ENCODE data around the gene RAB43.
"Not testable (repeated sequence)": the region's sequence is repeated elsewhere in the genome, so short reads cannot be mapped to it uniquely, and the experiment has no call there.

The RAB43 gene

DNA sequence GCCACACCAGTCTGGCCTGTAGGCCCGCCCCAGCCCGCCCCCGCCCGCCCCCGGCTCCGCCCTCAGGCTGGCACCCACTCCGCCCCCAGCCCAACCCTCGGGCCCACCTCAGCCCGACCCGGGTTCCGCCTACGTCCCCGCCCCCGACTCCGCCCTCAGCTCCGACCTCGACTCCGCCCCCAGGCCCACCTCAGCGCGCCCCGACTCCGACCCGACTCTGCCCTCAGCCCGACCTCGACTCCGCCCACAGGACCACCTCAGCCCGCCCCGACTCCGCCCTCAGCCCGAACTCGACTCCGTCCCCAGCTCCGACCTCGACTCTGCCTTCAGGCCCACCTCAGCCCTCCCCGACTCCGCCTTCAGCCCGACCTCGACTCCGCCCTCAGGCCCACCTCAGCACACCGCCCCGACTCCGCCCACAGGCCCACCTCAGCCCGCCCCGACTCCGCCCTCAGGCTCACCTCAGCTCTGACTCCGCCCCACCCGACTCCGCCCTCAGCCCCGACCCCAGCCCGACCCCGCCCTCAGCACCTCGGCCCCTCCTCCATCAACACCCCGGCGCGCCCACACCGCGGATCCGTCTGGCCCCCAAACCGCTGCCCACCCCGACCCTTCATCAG lies at the start of gene RAB43:
Gene RAB43, minus strand, starts transcription at position 13 of the 620 bp plus-strand sequence. CDS start 315 bp downstream, outside the sequence.
- peak; percentile 52 to 98 for DNase-seq

DNA sequence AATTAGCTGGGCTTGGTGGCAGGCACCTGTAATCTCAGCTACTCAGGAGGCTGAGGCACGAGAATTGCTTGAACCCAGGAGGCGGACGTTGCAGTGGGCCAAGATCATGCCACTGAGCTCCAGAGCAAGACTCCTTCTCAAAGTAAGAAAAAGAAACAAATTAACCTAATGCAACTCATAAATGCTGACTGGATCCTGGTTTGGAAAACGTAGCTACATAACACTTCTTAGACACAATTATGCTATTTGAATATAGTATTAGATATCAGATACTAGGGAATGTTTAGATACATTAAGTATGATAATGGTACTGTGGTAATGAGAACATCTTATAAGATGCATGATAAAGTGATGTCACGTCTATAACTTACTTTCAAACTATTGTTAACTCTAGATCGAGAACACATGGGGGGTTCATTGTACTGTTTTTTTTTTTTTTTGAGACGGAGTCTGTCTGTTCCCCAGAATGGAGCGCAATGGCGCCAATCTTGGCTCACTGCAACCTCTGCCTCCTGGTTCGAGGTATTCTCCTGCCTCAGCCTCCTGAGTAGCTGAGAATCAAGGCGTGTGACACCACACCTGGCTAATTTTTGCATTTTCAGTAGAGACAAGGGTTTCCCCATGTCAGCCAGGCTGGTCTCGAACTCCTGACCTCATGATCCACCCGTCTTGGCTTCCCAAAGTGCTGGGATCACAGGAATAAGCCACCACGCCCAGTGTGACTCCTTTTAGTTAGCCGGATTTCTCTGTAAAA lies 45.2 kb upstream of the RAB43 start:
- no peak for DNase-seq

DNA sequence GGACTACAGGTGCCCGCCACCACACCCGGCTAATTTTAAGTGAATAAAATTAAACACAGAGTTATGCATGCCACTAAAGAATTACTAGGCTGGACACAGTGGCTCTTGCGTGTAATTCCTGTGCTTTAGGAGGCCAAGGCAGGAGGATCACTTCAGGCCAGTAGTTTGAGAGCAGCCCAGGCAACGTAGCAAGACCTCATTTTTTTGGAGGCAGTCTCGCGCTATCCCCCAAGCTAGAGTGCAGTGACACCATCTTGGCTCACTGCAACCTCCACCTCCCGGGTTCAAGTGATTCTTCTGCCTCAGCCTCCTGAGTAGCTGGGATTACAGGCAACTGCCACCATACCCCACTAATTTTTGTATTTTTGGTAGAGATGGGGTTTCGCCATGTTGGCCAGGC lies 44.0 kb upstream of the RAB43 start:
- not testable (repeated sequence) for DNase-seq

DNA sequence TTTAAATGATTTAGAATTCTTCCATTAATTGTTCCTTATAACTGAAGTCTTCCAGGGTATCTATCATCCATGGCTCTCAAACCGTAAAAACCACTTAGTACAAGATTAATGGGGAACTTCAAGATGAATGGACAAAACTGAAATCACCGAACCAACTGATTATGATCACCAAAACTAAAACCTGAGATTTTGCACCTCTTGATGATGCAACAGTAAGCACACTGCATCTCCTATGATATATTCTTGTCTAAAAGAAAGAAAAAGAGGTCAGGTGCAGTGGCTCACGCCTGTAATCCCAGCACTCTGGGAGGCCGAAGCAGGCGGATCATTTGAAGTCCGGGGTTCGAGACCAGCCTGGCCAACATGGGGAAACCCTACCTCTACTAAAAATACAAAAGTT lies 42.9 kb upstream of the RAB43 start:
- DNase-seq, result no peak

DNA sequence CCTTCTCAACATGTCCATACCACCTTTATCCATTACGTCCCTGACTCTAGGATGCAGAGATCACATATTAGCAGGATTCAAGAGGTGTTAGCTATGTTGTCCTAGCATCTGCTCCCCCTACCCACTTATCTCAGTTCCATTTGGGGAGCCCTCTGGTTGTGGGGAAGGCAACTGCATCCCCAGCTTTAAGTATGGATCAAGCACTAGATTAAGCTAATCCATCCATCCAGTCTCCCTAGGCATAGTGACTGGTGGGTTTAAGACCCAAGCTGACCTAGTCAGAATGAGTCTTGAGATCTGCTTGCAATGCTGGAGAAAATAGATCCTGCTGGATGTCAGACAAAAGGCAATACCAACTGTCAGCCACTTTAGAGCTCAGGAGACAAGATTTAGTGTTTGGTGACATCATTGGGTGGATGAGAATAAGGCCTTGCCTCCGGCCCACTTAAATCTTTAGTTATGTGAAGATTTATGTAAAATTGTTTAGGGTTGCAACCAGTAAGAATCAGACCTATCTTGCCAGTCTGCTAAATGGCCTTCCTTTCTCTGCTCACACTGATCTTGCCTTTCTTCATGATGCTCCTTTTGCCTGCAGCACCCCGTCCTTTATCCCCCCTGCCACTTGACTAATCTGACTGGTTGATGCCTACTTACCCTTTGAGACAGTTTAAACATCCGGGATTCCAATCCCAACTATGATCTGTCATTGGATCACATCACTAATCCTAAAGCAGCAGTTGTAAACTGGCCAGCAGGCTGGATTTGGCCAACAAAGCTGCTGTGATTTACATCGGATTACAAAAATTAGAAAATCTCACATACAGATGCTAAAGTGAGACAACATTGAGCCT lies 41.4 kb upstream of the RAB43 start:
- no peak for DNase-seq

DNA sequence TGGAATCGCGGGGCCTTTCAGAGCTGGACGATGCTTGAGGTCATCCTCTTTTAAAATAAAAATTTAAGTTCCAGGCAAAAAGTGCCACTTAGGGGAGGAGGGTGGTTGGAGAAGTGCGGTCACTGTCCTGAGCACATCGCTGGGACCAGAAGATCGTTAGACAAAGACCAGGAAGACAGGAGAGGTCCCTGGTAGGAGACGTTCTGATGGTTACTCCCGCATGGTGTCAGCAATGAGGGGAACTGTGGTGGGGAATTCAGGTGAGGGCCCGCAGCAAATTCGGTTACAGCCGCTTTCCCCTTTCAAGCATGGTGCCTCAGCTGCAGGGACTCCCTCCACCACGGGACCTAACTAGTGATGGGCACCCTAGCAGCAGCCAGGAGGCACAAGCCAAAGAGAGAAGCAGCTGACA lies 40.3 kb upstream of the RAB43 start:
- DNase-seq, result peak in 1 of 2 experiments; percentile 43

DNA sequence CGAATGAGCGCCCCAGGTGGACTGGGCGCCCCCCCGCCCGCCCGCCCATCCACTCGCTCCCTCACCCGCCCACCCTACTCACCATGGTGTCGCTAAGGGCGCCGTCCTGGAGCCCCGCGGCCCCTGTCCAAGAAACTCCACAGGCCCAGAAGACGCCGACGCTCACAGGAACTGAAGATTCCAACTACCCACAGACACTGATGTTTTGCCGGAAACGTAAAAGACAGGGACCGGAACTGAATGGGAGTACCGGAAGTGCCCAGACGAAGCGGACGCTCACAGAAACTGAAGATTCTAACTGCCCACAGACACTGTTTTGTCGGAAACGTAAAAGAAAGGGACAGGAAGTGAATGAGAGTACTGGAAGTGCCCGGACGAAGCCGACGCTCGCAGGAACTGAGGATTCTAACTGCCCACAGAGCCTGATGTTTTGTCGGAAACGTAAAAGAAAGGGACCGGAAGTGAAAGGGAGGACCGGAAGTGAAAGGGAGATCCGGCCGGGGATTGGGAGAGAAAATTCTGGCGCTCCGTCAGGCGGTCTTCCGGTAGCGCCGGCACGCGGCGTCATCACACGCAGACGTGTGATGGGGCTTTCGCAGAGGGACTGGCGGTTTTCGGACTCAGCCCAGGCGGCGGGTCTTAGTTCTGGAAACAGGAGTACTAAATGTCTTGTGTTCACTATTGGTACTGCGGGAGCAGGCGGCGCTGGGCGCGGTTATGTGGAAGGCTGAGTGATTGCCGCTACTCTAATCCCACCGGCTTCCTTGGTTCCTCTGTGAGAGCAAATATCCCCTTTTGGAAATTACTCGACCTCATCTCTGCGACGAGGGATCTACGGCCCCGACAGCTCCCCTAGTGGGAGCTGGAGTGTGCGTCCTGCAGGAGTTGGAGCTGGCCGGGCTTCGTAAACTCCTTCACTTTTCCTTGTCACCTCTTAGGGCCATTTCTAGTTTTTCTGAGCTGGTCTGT lies 39.6 kb upstream of the RAB43 start, which contains the start of gene ISY1:
Gene ISY1, minus strand, starts transcription at position 173 of the 969 bp plus-strand sequence. Its CDS starts 88 bp downstream, at position 85.
- DNase-seq, result peak; percentile 96 to 98

DNA sequence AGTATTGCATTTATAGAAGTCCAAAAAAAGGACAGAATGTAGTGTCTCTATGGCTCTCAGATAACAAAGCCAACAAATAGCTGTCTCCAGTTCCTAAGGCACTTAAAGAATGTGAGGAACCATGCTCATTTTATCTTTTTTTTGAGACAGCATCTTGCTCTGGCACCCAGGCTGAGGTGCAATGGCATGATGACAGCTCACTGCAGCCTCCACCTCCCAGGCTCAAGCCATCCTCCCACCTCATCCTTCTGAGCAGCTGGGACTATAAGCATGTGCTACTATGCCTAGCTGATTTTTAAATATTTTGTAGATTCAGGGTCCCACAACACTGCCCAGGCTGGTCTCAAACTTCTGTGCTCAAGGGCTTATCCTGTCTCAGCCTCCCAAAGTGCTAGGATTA lies 23.2 kb upstream of the RAB43 start:
- no peak for DNase-seq

DNA sequence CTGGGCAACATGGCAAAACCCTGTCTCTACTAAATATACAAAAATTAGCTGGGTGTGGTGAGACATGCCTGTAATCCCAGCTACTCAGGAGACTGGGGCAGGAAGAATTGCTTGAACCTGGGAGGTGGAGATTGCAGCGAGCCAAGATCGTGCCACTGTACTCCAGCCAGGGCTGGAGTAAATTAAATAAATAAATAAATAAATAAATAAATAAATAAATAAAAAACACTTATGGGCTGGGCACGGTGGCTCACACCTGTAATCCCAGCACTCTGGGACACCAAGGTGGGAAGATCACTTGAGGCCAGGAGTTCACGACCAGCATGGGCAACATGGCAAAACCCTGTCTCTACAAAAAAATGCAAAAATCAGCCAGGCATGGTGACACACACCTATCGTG lies 19.4 kb upstream of the RAB43 start:
- not testable (repeated sequence) for DNase-seq

DNA sequence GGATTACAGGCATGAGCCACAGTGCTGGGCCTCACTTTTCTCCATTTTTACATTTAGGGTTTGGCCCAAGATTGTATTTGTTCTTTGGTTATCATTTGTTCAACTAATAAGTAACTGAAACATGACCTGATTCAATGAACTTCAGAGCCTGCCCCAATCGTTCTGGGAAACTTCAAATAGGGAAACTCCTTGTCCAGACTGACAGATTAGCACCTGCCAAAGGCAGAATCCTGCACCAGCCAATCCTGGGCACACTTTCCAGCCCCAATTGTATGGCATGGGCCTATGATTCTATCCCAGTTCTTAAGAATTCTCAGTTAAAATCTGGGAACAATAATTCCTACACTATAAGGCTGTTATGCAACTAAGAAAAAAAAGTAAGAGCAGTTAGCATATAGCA lies 18.3 kb upstream of the RAB43 start:
- DNase-seq, result no peak

DNA sequence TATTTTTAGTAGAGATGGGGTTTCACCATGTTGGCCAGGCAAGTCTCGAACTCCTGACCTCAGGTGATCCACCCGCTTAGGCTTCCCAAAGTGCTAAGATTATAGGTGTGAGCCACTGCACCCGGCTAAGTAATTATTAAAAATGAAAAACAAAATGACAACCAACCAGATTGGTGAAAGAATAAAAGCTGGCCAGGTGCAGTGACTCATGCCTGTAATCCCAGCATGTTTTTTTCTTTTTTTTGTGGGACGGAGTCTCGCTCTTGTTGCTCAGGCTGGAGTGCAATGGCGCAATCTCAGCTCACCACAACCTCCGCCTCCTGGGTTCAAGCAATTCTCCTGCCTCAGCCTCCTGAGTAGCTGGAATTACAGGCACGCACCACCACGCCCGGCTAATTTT lies 14.7 kb upstream of the RAB43 start:
- DNase-seq, result not testable (repeated sequence)

DNA sequence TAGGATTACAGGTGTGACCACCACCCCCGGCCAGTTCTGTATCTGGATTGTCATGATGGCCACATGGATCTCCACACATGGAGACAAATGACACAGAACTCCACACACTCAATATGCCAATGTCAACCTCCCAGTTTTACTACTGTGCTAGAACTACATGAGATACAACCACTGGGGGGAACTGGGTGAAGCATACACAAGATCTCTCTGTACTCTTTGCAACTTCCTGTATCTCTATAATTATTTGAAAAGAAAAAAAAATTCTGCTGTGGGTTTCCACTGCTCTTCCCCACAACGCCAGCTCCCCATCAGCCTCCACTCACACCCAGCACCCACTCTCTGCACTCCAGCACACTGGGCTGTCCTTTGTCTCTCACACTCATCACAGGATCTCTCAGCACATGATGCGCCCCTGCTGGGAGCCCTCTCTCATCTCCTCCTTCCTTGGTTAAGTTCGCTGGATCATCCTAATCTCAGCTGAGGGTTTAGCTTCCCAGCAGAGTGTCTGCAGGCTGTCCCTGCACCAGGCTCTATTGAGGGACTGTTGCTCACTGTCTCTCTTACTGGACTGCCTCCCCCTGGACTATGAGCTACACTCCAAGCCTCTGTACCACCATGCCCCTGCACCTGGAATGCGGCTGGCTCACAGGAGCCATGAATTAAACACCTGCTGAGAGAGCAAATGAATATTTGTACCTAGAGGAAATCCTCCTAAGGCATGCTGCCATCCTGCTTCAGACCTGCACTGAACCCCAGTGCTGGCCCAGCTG lies 10.7 kb upstream of the RAB43 start:
- DNase-seq, result no peak

DNA sequence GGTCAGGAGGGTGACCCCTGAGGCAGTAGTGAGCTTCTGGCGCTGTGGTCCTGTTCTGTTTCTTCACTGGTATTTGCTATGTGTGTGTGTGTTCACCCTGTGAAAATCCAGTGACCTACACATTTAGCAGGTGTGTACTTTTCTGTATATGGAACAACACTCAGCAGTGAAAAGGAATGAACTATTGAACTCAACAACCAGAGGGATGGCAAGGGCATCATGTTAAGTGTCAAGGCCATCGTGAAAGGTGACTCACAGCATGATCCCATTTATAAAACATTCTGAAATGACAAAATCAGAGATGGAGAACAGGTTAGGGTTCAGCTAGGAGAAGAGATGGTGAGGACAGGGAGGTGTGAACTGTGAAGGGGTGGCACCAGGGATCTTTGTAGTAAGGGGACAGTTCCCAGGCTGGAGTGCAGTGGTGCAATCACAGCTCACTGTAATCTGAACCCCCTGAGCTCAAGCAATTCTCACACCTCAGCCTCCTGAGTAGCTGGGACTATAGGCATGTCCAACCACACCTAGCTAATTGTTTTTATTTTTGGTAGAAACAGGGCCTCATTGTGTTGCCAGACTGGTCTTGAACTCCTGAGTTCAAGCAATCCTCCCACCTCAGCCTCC lies 10.0 kb upstream of the RAB43 start:
- DNase-seq, result no peak

DNA sequence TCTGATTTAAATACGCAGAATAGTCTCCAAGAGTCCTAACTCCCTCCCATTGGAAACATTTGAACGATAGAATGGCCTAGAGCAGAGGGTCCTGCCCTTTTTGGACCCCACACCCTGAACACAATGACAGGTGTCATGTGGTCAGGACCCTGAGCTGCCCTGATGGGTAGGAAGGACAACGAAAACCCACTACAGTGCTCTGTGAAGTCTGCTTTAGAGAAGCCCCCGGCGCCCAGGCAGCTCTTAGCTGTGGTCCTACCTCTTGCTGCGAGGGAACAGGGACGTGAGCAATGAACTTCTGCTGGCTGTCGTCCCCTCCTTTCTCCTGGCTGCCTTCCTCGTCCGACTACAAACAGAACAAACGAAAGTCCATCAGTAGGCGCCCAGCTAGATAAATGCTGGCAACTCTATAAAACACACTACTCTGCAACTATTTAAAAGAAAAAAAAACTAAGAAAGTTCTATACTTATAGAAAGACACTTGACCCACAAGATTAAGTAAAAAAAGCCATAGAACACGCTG lies 8.7 kb upstream of the RAB43 start:
- DNase-seq, result no peak

DNA sequence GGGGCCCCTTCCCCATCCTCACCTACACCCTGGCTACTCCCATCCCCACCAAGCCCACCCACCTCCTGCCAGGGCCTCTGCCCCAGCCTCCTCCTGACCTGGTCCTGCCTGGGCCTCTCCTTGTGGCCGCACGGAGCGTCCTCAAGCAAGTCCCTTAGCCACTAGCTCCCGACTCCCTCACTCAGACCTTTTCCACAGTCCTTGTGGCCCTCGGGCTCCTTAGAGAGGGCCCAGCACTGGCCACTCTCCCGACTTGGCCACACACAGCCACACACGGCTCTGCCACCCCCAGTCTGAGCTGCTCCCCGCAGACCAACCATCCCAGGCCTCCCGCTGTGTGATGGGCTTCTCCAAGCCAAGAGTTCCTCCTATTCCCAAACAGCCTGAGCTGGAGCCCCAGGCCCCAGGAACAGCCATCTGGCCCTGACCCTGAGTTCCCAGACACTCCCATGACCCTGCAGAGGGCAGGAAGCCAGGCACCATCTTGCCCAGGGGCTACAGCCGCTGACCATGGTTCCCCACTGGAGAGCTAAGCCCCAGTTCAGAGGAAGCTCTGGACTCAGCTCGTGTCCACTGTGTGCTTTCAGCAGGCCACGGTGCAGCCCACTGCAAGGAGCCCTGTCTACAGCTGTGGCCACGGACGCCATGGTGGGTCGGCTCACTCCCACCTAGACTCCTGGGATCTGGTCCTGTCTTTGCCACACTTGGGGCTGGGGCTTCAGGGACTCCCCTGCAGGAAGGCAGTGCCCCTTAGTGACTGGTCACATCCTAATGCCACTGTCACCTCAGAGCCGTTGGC lies 7.0 kb upstream of the RAB43 start:
- no peak for DNase-seq

DNA sequence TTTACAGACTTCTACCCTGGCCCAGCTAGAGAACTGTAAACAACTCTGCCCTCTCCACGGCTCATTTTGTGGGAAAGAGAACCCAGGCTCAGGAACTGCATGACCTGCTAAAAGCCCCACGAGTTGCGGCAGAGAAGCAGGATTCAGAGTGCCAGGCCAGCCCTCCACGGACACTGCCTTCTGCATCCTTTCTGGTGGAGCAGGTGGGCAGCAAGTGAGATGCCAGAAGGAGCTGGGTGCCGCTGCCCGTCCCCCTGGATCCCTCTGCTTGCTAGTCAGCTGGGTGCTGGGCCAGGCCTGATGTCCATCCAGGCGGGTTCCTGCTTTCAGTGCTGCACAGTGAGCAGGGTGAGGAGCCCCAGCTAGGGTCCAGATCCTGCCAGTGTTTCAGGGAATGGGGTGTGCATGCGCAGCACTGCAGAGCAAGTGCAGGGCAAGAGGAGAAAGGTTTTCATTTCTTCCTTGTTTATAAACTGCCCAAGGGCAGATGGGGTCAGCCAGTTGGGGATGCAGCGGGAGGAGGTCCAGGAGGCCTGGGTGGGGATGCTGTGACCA lies 5.2 kb upstream of the RAB43 start:
- DNase-seq, result no peak

DNA sequence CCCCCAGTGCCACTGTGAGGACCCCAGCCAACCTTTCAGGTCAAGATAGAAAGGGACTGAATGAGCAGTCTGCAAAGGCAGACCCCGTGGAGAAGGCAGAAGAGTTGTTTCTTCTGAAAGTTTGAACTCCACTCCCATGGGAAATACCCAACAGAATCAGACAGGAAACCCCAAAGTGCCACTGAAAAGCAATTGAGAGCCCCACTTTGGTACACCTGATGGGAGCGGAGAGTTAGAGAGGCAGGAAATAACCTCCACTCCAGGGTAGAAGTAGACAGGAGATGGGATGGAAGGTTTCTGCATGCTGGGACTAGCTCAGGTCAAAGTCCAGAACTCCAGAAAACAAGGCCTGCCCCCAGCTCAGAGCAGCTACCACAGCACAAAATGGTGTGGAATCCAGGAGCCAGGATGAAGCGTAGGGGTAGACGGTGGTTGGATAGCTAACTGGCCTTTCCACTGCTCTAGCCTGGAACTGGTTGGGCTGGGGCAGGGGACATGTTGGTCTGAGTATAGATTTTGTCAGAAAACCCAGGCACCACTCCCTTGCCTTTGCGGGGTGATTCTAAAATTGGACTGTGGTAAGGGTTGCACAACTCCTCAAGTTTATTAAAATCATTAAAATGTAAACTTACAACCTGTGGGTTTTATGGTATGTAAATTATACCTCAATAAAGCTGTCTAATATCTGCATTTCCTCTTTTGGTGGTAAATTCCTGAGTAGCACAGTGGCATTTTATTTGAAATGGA lies 1.9 kb upstream of the RAB43 start:
- DNase-seq, result peak; percentile 66 to 83

DNA sequence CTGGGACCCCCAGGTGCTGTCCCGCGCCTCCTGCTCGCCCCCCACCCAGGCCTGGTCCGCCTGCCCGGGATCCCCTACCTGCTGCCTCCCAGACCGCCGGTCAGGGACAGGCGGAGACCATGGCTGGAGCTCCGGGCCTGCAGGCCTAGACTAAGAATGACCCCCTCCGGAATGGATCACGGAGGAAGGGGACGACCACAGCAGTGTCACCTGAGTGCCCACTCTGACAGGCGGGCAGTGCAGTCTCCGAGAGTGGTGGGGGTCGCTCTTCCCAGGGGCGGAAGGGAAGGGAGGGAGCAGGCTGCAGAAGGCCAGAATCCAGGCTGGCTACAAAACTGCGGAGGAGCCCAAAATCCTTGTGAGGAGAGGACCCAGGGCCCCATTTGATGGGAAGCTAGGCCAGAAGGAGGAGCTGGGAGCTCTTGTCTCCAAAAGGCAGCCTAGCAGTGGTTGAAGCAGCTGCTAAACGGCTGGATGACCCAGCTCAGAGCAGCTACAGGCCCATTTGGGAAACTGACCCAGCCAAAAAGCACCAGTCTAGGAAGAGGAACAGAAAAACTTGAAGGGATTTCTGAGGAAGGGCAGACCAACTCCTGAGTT lies 908 bp upstream of the RAB43 start:
- peak in 1 of 2 experiments; percentile 26 for DNase-seq
